HG02981 (cell line): ENCODE data around the gene ADAMTSL3.

Source experiments
- ATAC-seq: cut with Tn5 transposase; IDR thresholded peaks from one replicate; pipeline ENCODE4 v1.9.1; 2021; ENCODE audit warnings: mild to moderate bottlenecking, moderate library complexity; ENCODE audit not compliant: unreplicated experiment

ADAMTSL3 gene

GRCh38 chr15:83913034-83913632, 259.2 kb downstream of the ADAMTSL3 start:
- no peak for ATAC-seq

GRCh38 chr15:83914906-83915305, 261.0 kb downstream of the ADAMTSL3 start:
- no peak for ATAC-seq

GRCh38 chr15:83917432-83917831, 263.5 kb downstream of the ADAMTSL3 start:
- no peak for ATAC-seq

DNA sequence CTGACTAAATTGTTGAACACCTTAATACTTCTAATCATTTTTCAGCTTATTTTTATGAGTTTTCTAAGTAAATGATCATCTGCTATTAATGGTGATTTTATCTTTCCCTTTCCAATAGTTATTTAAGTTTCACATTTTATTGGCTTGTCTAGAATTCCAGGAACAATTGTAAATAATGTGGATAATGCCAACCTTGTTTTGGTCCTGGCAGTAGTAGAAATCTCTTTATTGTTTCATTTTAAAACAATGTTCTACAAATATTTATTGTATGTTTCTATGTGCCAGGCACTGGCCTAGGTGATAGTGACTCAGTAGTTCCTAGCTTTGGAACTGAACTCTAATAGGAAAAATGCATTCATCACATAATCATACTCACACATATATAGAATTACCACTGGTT, 264.1 kb downstream of the ADAMTSL3 start:
- ATAC-seq: no peak

- ATAC-seq: no peak
Measured at GRCh38 chr15:83919319-83919830, 265.5 kb downstream of the ADAMTSL3 start.

DNA sequence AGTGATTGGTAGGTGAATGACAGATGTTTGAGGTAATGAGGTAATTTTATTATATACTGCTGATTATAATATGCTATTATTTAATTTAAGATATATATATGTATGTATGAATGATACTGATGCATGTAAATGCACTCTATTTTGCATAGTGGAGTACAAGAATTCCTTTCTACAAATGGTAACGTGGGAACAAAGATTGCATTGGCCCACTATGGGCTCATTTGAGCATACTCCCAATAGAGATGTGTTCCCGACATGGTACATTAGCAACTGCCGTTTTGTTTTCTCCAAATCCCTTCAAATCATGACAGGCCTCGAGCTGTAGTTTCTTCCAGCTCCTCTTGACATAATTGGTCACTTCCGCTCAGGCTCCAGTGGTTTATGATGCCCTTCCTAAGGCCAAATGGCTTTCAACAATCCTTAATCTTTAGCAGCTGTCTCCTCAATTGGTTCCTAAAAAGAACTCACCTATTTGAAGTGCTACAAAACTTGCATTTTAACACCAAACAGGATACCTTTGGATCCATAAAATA, 266.1 kb downstream of the ADAMTSL3 start:
- no peak for ATAC-seq

DNA sequence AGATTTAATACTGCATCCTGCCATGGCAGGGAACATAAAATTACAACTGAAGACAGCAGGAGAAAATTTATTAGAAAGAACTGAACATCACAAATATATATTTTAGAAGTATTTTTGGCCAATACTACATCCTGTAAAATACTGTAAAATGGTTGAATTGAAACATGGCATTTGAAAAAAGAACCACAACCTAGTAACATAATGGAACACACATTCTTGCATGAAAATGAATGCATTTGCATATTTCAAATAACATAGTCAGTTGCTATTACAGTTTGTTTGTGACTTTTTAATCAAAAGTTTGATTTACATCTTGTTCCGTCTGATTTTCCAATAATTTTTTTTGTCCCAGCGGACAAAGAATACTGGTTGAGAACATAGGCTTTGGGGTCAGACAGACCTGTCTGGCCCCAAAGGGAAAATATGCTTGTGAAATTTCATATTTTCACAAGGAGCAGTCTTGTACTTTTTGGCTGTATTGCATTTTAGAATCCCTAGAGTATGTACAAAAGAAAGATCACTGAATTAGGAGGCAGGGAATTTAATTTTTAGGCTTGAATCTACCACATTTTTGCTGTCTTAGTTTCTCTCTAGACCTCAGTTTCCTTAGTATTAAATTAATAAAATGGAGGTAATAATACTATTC, 268.8 kb downstream of the ADAMTSL3 start:
- no peak for ATAC-seq

DNA sequence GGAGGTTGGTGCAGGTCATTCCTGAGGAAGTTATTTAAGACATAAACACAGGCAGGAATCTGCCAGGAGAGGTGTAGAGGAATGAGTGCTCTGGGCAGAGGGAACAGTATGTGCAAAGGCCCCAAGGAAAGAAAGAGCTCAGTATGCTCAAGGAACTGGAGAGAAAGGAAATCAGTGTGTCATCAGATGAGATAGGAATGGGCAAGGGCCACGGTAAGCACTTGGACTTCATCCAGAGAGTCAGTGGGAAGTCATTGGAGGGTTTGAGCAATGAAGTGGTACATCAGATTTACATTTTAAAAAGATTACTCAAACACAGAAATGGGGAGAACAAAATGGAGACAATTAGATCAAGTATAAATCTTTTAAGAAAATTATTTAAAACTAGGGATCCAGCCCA, 272.2 kb downstream of the ADAMTSL3 start:
- no peak for ATAC-seq

GRCh38 chr15:83927704-83928391, 273.9 kb downstream of the ADAMTSL3 start:
- ATAC-seq: peak; percentile 26

DNA sequence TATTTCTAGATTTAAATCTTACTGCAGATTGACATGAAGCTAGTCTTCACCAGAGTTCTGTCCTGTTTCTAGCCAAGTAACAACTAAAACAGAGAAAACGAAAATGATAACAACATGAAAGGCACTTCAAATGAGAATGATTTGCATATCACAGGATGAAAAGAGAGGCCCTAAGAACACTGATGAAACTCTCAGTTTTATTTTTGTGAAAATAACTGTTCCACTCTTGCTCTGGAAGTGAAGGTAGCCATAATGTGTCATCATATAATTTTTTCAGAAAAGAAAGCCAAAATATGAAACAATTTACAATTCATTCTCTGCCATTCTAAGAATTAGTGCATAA, 274.4 kb downstream of the ADAMTSL3 start:
- peak; percentile 85 for ATAC-seq

- ATAC-seq: no peak
Measured at GRCh38 chr15:83928878-83929418, 275.0 kb downstream of the ADAMTSL3 start.

- no peak for ATAC-seq
Measured at GRCh38 chr15:83929619-83930018, 275.7 kb downstream of the ADAMTSL3 start.

DNA sequence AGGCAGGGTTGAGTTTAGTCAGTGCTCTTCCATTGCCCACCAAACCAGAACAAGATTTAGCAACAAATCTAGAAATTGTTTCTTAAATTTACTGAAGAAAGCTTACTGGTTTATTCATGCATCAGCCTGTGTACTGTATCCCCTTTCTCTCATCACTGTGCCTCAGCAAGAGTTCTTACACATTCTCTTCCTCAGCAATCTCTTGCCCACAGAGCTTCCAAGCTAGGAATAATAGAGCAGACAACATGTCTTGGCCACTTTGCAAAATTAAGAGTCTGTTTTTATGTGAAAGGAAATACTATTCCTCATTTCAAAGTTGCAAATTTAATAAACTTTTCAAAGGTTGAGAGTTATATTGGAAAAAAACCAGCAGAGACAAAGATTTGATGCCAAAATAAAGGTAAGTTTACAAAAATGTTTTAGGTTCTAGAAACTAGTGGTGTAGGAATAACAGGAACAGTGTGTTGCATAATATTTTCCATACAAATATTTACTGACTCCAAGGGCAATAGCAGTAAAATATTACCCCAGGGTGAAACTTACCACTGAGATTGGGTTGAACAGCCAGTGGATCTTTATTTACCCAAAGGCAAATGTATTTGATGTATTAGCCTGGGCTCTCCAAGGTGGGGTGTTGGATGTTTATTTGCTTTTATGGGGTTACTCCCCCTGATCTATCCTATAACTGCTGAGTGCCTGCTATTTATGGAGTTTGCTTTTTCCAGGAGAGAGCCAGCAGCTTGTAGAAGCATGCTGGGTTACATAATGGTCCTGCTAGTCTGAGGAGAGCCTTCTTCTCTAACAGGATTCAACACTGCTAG, 276.7 kb downstream of the ADAMTSL3 start:
- no peak for ATAC-seq

DNA sequence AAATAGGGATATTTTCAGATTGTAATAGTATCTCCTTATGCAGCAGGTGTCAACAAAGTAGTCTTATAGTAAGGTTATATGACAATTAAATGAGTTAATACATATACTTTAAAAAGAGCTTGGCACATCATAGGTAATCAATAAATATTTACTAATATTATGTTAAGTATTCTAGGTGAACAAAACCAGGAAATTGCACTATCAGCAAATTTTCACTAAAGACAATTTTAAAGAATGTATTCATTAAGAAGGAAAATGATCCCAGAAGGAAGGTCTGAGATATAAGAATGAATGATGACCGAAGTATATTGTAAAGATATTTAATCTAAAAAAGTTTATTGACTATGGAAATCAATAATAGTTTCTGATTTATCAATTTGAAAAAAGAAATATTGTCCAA, 281.9 kb downstream of the ADAMTSL3 start:
- no peak for ATAC-seq

- no peak for ATAC-seq
Measured at GRCh38 chr15:83940136-83940535, 286.2 kb downstream of the ADAMTSL3 start.

DNA sequence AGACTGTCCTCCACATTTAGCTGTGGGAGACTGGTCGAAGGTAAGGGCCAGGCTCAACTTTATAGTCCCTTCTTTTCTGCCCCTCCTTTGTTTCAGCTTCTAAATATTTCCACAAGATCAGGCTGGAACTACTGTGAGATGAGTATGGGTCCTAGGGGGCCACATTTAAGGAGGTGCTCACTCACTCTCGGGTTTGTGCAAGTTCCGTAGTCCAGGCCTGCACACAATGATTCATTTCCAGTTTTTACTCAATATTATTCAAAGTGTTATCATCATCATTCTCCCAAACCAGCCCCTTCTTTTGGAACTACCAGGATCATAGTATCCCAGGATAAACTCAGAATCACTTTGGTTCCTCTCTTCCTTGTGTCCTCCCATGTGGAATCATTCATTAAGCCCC, 289.1 kb downstream of the ADAMTSL3 start:
- no peak for ATAC-seq

DNA sequence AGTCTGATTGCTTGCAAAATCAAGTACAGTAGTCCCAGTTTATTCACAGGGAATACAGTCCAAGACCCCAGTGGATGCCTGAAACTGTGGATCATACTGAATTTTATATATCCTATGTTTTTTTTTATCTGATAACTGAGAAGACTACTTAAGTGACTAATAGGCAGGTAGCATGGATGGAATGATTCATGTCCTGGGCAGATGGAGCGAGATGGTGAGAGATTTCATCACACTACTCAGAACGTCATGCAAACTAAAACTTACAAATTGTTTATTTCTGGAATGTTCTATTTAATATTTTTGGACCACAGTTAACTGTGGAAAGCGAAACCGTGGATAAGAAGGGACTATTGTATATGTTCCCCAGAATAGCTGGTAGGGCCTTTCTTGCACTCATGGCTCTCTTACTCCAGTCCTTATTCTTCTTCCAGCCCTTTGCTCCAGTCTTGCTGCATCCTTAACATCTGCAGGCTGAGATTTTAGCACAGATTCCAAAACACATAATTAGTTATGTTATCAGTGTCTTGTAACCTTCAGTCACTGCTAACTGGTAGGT, 290.0 kb downstream of the ADAMTSL3 start:
- ATAC-seq: no peak

DNA sequence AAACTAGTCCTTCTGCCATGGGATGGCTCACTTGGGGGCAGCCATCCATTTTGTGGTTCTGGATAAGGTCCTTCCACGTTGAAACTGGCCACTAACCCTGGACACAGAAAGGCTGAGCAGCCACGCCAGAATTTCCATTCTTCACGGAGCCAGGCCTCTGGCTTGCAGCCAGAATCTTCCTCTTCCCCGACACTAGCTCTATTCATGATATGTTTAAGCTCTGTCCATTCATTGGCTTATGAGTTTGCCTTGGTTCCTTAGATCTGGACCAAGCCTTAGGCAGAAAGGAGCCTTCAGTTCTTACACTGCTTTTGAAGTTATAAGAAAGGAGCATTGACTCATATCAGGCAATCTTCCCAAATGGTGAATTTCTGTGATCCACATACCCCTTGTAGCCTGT, 293.2 kb downstream of the ADAMTSL3 start:
- ATAC-seq: no peak

DNA sequence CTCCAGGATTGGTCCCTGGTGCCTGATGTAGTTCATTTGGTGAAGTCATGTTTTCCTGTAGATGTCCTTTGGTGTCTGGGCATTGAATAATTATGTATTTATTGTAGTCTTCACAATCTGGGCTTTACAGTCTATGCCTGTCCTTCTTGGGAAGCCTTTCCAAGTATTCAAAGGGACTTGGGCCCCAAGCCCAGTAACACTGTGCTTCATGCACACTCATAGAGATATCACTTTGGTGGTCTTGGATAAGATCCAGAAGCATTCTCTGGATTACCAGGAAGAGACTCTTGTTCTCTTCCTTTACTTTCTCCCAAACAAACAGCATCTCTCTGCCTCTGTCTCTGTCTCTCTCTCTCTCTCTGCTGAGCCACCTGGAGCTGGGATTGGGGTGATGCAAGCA, 300.6 kb downstream of the ADAMTSL3 start:
- no peak for ATAC-seq

DNA sequence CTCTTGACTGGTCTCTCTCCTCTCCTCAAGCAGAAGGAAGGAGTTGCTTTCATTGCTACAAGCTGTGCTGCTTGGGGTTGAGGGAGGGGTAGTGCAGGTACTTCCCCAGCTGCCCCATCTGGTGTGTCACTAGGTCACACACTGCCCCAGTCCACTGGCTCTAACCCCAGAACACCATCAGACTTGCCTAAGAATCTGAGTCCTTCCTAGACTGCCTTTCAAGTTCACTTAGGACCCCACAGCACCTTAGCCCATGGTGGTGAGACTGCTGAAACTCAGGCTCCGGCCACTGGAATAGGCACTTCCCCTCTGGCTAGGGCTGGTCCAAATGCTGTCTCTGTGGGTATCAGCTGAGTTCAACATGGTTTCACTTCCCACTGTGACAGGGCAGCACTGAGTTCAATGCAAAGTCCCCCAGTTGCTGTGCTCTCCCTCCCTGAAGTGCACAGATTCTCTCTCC, 301.9 kb downstream of the ADAMTSL3 start:
- ATAC-seq: peak; percentile 88
